ENCODE measurements around the gene PSMG3.

The PSMG3 gene

GRCh38 chr7:1603346-1604225 is 33.8 kb upstream of the PSMG3 start:
- CTCF ChIA-PET: no interaction called here
- POLR2A ChIA-PET: interaction anchor here (0.6 kb wide), 1 partner anchor 390 kb away, joined by 4 read pairs; no protein-coding TSS in a partner anchor

GRCh38 chr7:1602386-1602785 is 32.6 kb upstream of the PSMG3 start:
- CTCF ChIA-PET: no interaction called here
- TF ChIP-seq CTCF (IDR thresholded peaks at IDR 0.05; ENCODE audit: insufficient read depth, low read length, missing control alignments): no peak
- POLR2A ChIA-PET: no interaction called here
- no peak overlapping the region for H3K4me3 ChIP-seq (ENCODE audit: low read depth, low read length)
- DNase-seq (ENCODE audit: low read depth, low spot score): no peak

More at GRCh38 chr7:1603346-1604225, 33.8 kb upstream of the PSMG3 start:
- no peak overlapping the region for H3K4me3 ChIP-seq (ENCODE audit: low read depth, low read length)
- TF ChIP-seq CTCF (IDR thresholded peaks at IDR 0.05; ENCODE audit: insufficient read depth, low read length, missing control alignments): no peak
- no peak for DNase-seq (ENCODE audit: low read depth, low spot score)

GRCh38 chr7:1601956-1602355 is 32.1 kb upstream of the PSMG3 start:
- ChIA-PET CTCF (no interaction called here), POLR2A (no interaction called here)
- TF ChIP-seq CTCF (IDR thresholded peaks at IDR 0.05; ENCODE audit: insufficient read depth, low read length, missing control alignments): no peak
- H3K4me3 ChIP-seq (ENCODE audit: low read depth, low read length): no peak overlapping the region
- no peak for DNase-seq (ENCODE audit: low read depth, low spot score)

GRCh38 chr7:1599640-1600395 is 30.0 kb upstream of the PSMG3 start:
- ChIA-PET POLR2A (interaction anchor here (0.6 kb wide), 1 partner anchor 392 kb away, joined by 3 read pairs; no protein-coding TSS in a partner anchor), CTCF (no interaction called here)
- H3K4me3 ChIP-seq (ENCODE audit: low read depth, low read length): no peak overlapping the region
- DNase-seq (ENCODE audit: low read depth, low spot score): no peak
- no peak for TF ChIP-seq CTCF (IDR thresholded peaks at IDR 0.05; ENCODE audit: insufficient read depth, low read length, missing control alignments)

- TF ChIP-seq CTCF (IDR thresholded peaks at IDR 0.05; ENCODE audit: insufficient read depth, low read length, missing control alignments): no peak
- no peak for DNase-seq (ENCODE audit: low read depth, low spot score)
- no peak overlapping the region for H3K4me3 ChIP-seq (ENCODE audit: low read depth, low read length)
- ChIA-PET CTCF (no interaction called here), POLR2A (no interaction called here)
Measured at GRCh38 chr7:1598961-1599639, 29.3 kb upstream of the PSMG3 start.

- POLR2A ChIA-PET: no interaction called here
- no peak for DNase-seq (ENCODE audit: low read depth, low spot score)
- no peak overlapping the region for H3K4me3 ChIP-seq (ENCODE audit: low read depth, low read length)
- CTCF ChIA-PET: no interaction called here
- TF ChIP-seq CTCF (IDR thresholded peaks at IDR 0.05; ENCODE audit: insufficient read depth, low read length, missing control alignments): no peak
Measured at GRCh38 chr7:1598286-1598685, 28.5 kb upstream of the PSMG3 start.
